HepG2 (cell line): ENCODE results near the gene CLPSL2. TPM values are rescaled to one million over a fixed set of nuclear protein-coding genes. Genes with fewer than 3 reads are reported as not detected.

Experiments used
- ATAC-seq: fragments of 200-7000 bp; cut with Tn5 transposase; 3 replicates; pipeline ENCODE4 v1.9.1; 2020; ENCODE audit warnings: mild to moderate bottlenecking, moderate library complexity
- BruUV-seq: library from RNA; stranded (reverse); fragments of 400-500 nt; replicated peaks from 2 replicates; lab custom pipeline; 2021; lab: Mats Ljungman, UMichigan
- CTCF ChIA-PET: fragments of 300-600 bp; formaldehyde crosslinking; extraction: SDS; loops from one replicate; lab custom pipeline; 2021; ENCODE audit warnings: low total read pairs, inconsistent platforms, low intra/inter-chr PET ratio; lab: Yijun Ruan, JAX
- POLR2A ChIA-PET: fragments of 350-600 bp; sonication (Branson Sonifier 250); formaldehyde crosslinking; loops from one replicate; lab custom pipeline; 2020; ENCODE audit warnings: antibody characterized with exemption, inconsistent platforms; lab: Yijun Ruan, JAX
- DNase-seq: peaks from one replicate; pipeline ENCODE4 v3.0.0-alpha.2; 2015; ENCODE audit warnings: low spot score
- FAIRE-seq: peaks from 3 replicates; lab custom pipeline; 2011; peaks lifted over from hg19 to GRCh38; lab: Jason Lieb, UNC
- H2AFZ ChIP-seq: one replicate; pipeline ENCODE4 v1.6.1; 2011; ENCODE audit warnings: low read length, inconsistent platforms
- H3K27ac ChIP-seq: fragments of 300-600 bp; 3 replicates; pipeline ENCODE4 v1.8.0; 2011; ENCODE audit warnings: mixed run types, mild to moderate bottlenecking, mixed read lengths, low read length, inconsistent platforms; ENCODE audit not compliant: insufficient read depth; ENCODE audit errors: extremely low read length
- H3K27me3 ChIP-seq, 2 experiments: fragments of 200-600 bp in 1 of 2; 2 replicates in 1 of 2; 3 replicates in 1 of 2; pipeline versions ENCODE4 v1.6.0 to v1.8.0; 2011; ENCODE audit warnings: low read length in 2 of 2, mild to moderate bottlenecking in 2 of 2, moderate library complexity in 2 of 2, inconsistent platforms in 1 of 2; ENCODE audit not compliant: insufficient read depth in 2 of 2, control insufficient read depth in 1 of 2
- H3K36me3 ChIP-seq, 2 experiments: fragments of 200-600 bp in 1 of 2; replicated peaks in 1 of 2; 2 replicates in 1 of 2; 3 replicates in 1 of 2; pipeline versions ENCODE4 v1.5.1 to v1.8.0; 2011; ENCODE audit warnings: low read length in 2 of 2, inconsistent platforms in 1 of 2; ENCODE audit not compliant: insufficient read depth in 2 of 2, control insufficient read depth in 1 of 2
- H3K4me1 ChIP-seq: 2 replicates; pipeline ENCODE4 v1.5.1; 2012; ENCODE audit warnings: low read length, inconsistent platforms; ENCODE audit not compliant: insufficient read depth
- H3K4me2 ChIP-seq: 2 replicates; pipeline ENCODE4 v1.6.0; 2011; ENCODE audit warnings: low read depth, low read length, inconsistent platforms
- H3K4me3 ChIP-seq, 3 experiments: fragments of 200-600 bp in 1 of 3; sonication (generic), shearing (Covaris generic) in 1 of 3; replicated peaks in 1 of 3; 2 replicates each; pipeline ENCODE4 v1.5.1; 2011 to 2016; ENCODE audit warnings: low read length in 3 of 3, inconsistent platforms in 2 of 3, low read depth in 2 of 3, mild to moderate bottlenecking in 2 of 3, control low read depth in 1 of 3, mixed read lengths in 1 of 3; ENCODE audit not compliant: insufficient read depth in 1 of 3
- H3K79me2 ChIP-seq: one replicate; pipeline ENCODE4 v1.6.1; 2011; ENCODE audit warnings: low read length, inconsistent platforms; ENCODE audit not compliant: insufficient read depth
- H3K9ac ChIP-seq: 2 replicates; pipeline ENCODE4 v1.6.0; 2011; ENCODE audit warnings: mild to moderate bottlenecking, low read depth, low read length, inconsistent platforms; ENCODE audit not compliant: insufficient read depth
- H3K9me3 ChIP-seq: 2 replicates; pipeline ENCODE4 v1.5.1; 2012; ENCODE audit warnings: mild to moderate bottlenecking, low read length
- H4K20me1 ChIP-seq: 2 replicates; pipeline ENCODE4 v1.6.0; 2011; ENCODE audit warnings: inconsistent platforms, mild to moderate bottlenecking, low read length, moderate library complexity; ENCODE audit not compliant: insufficient read depth
- AHR ChIP-seq: IDR thresholded peaks from 2 replicates; pipeline ENCODE4 v1.6.1; 2018; ENCODE audit warnings: missing genetic modification reagents, missing compliant biosample characterization
- CREBL2 ChIP-seq: sonication (generic); formaldehyde crosslinking; IDR thresholded peaks from 2 replicates; pipeline ENCODE4 v1.8.1; 2023; ENCODE audit warnings: missing genetic modification reagents, mild to moderate bottlenecking, borderline replicate concordance
- DMAP1 ChIP-seq: IDR thresholded peaks from 2 replicates; pipeline ENCODE4 v1.6.1; 2016
- HMG20A ChIP-seq: IDR thresholded peaks from 2 replicates; pipeline ENCODE4 v1.6.1; 2016; ENCODE audit warnings: borderline replicate concordance
- HNRNPK ChIP-seq: fragments of 200-400 bp; formaldehyde crosslinking; IDR thresholded peaks from 2 replicates; pipeline ENCODE4 v1.6.1; 2018; ENCODE audit warnings: low read length, low read depth, moderate library complexity, mild to moderate bottlenecking; ENCODE audit not compliant: poor library complexity, severe bottlenecking
- KDM2A ChIP-seq: sonication (generic); formaldehyde crosslinking; IDR thresholded peaks from 2 replicates; pipeline ENCODE4 v1.4.0; 2020; ENCODE audit warnings: low read depth, missing genetic modification reagents, borderline replicate concordance
- KMT2B ChIP-seq: IDR thresholded peaks from 2 replicates; pipeline ENCODE4 v1.6.1; 2016; ENCODE audit warnings: missing genetic modification reagents, missing compliant biosample characterization
- MED8 ChIP-seq: sonication (generic); formaldehyde crosslinking; IDR thresholded peaks from 2 replicates; pipeline ENCODE4 v1.8.1; 2023; ENCODE audit warnings: mild to moderate bottlenecking, missing genetic modification reagents; ENCODE audit not compliant: insufficient replicate concordance
- POLR2AphosphoS5 ChIP-seq: IDR thresholded peaks from 2 replicates; pipeline ENCODE4 v1.6.1; 2012; ENCODE audit warnings: low read depth, low read length
- RFXAP ChIP-seq: sonication (generic); formaldehyde crosslinking; IDR thresholded peaks from 2 replicates; pipeline ENCODE4 v1.4.0; 2020; ENCODE audit warnings: missing genetic modification reagents, borderline replicate concordance
- ZC3H4 ChIP-seq: sonication (generic); formaldehyde crosslinking; IDR thresholded peaks from 2 replicates; pipeline ENCODE4 v1.4.0; 2020; ENCODE audit warnings: missing genetic modification reagents, borderline replicate concordance
- ZFP36 ChIP-seq: fragments of 150-350 bp; IDR thresholded peaks from 2 replicates; pipeline ENCODE4 v1.6.1; 2018; ENCODE audit warnings: borderline replicate concordance, low read length, low read depth; ENCODE audit not compliant: partially characterized antibody
- ZNF121 ChIP-seq: sonication (generic); formaldehyde crosslinking; IDR thresholded peaks from 2 replicates; pipeline ENCODE4 v1.5.0; 2020; ENCODE audit warnings: mild to moderate bottlenecking, missing genetic modification reagents
- ZNF468 ChIP-seq: sonication (generic); formaldehyde crosslinking; IDR thresholded peaks from 2 replicates; pipeline ENCODE4 v1.8.0; 2022; ENCODE audit warnings: mild to moderate bottlenecking, moderate library complexity, missing genetic modification reagents
- ZNF724P ChIP-seq: sonication (generic); formaldehyde crosslinking; IDR thresholded peaks from 2 replicates; pipeline ENCODE4 v1.8.0; 2022; ENCODE audit warnings: missing genetic modification reagents, borderline replicate concordance
- WGBS: methylation state at CpG from one replicate; pipeline ENCODE4 v1.1.6; 2017; ENCODE audit warnings: low lambda C conversion rate; 5-methylcytosine and 5-hydroxymethylcytosine counted together
- in situ Hi-C: cut with HindIII; loops from 2 replicates; pipeline ENCODE4 v1.10.0; 2017; ENCODE audit warnings: low pct_unique_long_range_greater_than_20kb; ENCODE audit not compliant: extremely low pct_ligation_motif_present
- intact Hi-C: fragments of 100-400 bp; cut with micrococcal nuclease; formaldehyde crosslinking; loops from one replicate; pipeline ENCODE4 v1.10.0; 2022; ENCODE audit not compliant: unreplicated experiment
- polyA plus RNA-seq, 8 experiments: library from polyadenylated mRNA; depleted of rRNA in 3 of 8; stranded (reverse) in 7 of 8; unstranded in 1 of 8; fragments of >200 nt; fragmentation: Illumina TruSeq in 4 of 8; extraction: Trizol in 4 of 8; gene quantifications; 2 replicates each; pipeline versions ENCODE4 v1.2.1 to v1.2.3, GENCODE V29; 2011 to 2016; ENCODE audit warnings: low read depth in 4 of 8, missing spikeins in 1 of 8, mixed read lengths in 1 of 8; ENCODE audit not compliant: insufficient read depth in 1 of 8
- total RNA-seq, 5 experiments: library from RNA; depleted of rRNA; stranded (reverse); fragments of >200 nt; fragmentation: Illumina TruSeq; extraction: Trizol; gene quantifications; 2 replicates each; pipeline ENCODE4 v1.2.3, GENCODE V29; 2016; ENCODE audit warnings: low read depth in 1 of 5

Gene CLPSL2
- total and polyA plus RNA-seq, 2 of the 13 experiments (the other 11 are each of a cell fraction or from before 2014, with no cell fraction given) = not detected

DNA sequence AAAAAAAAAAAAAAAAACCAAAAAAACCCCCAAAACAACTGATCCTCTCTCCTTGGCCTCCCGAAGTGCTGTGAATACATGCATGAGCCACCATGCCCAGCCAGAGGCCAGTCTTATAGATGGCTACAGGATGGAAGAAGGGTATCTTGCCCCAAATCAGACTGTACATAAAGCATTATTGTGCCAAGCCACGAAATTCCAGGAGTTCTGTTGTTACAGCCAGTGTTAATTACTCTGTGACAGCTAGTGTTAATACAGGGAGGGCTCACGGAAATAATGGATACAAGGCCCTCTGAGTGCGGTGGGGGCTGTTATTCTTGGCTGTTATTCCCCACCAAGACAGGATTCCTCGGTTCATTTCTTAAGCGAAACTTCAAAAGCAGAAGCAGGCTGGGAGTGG, 1.4 kb upstream of the CLPSL2 start:
- Histone ChIP-seq H2AFZ (no peak overlapping the region), H3K27me3 (peaks cover 6 to 55% of the 10 kb centered on the region in 2 experiments), H4K20me1 (no peaks in the 10 kb centered on the region), H3K4me2 (no peak overlapping the region), H3K36me3 (no peaks in the 10 kb centered on the region), H3K4me1 (peaks cover 6% of the 10 kb centered on the region), H3K4me3 (no peak overlapping the region), H3K27ac (no peak overlapping the region), H3K9ac (no peak overlapping the region), H3K79me2 (no peaks in the 10 kb centered on the region), H3K9me3 (no peaks in the 10 kb centered on the region)
- no peak for DNase-seq
- no peak for ATAC-seq
- CTCF ChIA-PET = no interaction called here
- no TSS peak for BruUV-seq
- intact Hi-C loops = no loop called here
- POLR2A ChIA-PET = no interaction called here
- in situ Hi-C loops = no loop called here
- FAIRE-seq = no peak
- WGBS = 33% methylated on average over 6 of the region's 6 CpGs
- TF ChIP-seq AHR (no peak), RFXAP (CRISPR knock-in tag) (no peak), HNRNPK (no peak), POLR2AphosphoS5 (no peak), ZNF468 (CRISPR knock-in tag) (no peak), ZFP36 (no peak), DMAP1 (CRISPR knock-in tag) (no peak), ZNF121 (CRISPR knock-in tag) (no peak), ZC3H4 (CRISPR knock-in tag) (no peak), KMT2B (CRISPR knock-in tag) (no peak), CREBL2 (CRISPR knock-in tag) (no peak), ZNF724P (CRISPR knock-in tag) (no peak), HMG20A (CRISPR knock-in tag) (no peak), KDM2A (CRISPR knock-in tag) (no peak), MED8 (CRISPR knock-in tag) (no peak)
